ENCODE measurements around the gene NCF1.

DNA sequence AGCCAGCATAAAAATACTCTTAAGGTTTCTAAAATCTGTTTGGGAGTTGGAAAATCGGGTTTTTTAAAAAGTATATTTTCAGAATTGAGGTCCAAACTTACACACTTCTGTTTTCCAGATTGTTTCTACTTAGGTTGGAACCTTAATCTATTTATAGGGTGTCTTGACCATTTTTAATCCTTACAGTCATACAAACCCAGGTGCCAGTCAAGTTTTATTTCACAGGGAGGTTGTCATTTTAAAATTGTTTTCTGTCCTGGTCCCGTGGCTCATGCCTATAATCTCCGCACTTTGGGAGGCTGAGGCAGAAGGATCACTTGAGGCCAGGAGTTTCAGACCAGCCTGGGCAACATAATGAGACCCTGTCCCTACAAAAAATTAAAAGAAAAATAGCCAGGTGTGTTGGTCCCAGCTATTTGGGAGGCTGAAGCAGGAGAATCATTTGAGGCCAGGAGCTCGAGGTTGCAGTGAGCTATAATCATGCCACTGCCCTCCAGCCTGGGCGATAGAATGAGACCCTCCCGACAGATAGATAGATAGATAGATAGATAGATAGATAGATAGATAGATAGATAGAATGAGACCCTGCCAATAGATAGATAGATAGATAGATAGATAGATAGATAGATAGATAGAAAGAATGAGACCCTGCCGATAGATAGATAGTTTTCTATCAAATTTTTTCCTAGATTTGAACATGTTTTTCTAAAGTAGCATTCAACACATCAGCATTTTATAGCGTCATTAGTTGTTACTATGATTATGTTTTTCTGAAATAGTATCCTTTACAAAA lies 47.3 kb upstream of the NCF1 start:
- TF ChIP-seq, protein P1, sequence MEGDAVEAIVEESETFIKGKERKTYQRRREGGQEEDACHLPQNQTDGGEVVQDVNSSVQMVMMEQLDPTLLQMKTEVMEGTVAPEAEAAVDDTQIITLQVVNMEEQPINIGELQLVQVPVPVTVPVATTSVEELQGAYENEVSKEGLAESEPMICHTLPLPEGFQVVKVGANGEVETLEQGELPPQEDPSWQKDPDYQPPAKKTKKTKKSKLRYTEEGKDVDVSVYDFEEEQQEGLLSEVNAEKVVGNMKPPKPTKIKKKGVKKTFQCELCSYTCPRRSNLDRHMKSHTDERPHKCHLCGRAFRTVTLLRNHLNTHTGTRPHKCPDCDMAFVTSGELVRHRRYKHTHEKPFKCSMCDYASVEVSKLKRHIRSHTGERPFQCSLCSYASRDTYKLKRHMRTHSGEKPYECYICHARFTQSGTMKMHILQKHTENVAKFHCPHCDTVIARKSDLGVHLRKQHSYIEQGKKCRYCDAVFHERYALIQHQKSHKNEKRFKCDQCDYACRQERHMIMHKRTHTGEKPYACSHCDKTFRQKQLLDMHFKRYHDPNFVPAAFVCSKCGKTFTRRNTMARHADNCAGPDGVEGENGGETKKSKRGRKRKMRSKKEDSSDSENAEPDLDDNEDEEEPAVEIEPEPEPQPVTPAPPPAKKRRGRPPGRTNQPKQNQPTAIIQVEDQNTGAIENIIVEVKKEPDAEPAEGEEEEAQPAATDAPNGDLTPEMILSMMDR (IDR thresholded peaks at IDR 0.05 in 8 of 11, conservative IDR thresholded peaks at IDR 0.05 in 3 of 11): no peak
- no peak for TF ChIP-seq POLR2A (IDR thresholded peaks at IDR 0.05)
